K562 (cell line): ENCODE measurements around the gene MEA1. TPM values are rescaled to one million over a fixed set of nuclear protein-coding genes. Genes with fewer than 3 reads are reported as not detected.

ENCODE experiments used
- GATAD2B ChIP-seq: fragments of 450-650 bp; IDR thresholded peaks from 2 replicates; pipeline ENCODE4 v1.6.1; 2017; ENCODE audit warnings: mild to moderate bottlenecking, borderline replicate concordance
- HBP1 ChIP-seq: fragments of 450-650 bp; formaldehyde crosslinking; IDR thresholded peaks from 2 replicates; pipeline ENCODE4 v1.4.0; 2022; ENCODE audit warnings: missing genetic modification characterization
- KDM1A ChIP-seq, 2 experiments: fragments of 450-650 bp; IDR thresholded peaks; 2 replicates each; pipeline ENCODE4 v1.6.1; 2016; ENCODE audit warnings: mild to moderate bottlenecking in 2 of 2
- MEF2D ChIP-seq: conservative IDR thresholded peaks from 2 replicates; pipeline ENCODE4 v1.6.1; 2016; ENCODE audit warnings: low read depth, missing genetic modification characterization, missing compliant biosample characterization
- MXI1 ChIP-seq: IDR thresholded peaks from 2 replicates; pipeline ENCODE4 v1.6.1; 2011; ENCODE audit warnings: low read depth, mild to moderate bottlenecking, improper control_type of control experiment, low read length
- NBN ChIP-seq: fragments of 450-650 bp; IDR thresholded peaks from 2 replicates; pipeline ENCODE4 v1.6.1; 2016; ENCODE audit warnings: low read depth, mild to moderate bottlenecking
- NCOA4 ChIP-seq: fragments of 450-650 bp; IDR thresholded peaks from 2 replicates; pipeline ENCODE4 v1.6.1; 2018; ENCODE audit warnings: mild to moderate bottlenecking; ENCODE audit not compliant: partially characterized antibody
- PCBP1 ChIP-seq: fragments of 200-400 bp; formaldehyde crosslinking; IDR thresholded peaks from 2 replicates; pipeline ENCODE4 v1.6.1; 2018; ENCODE audit warnings: mild to moderate bottlenecking, low read depth, low read length; ENCODE audit not compliant: poor library complexity, severe bottlenecking
- PYGO2 ChIP-seq: fragments of 450-650 bp; IDR thresholded peaks from 2 replicates; pipeline ENCODE4 v1.6.1; 2016; ENCODE audit warnings: mild to moderate bottlenecking, missing genetic modification characterization, moderate library complexity, missing compliant biosample characterization
- SMARCA5 ChIP-seq: fragments of 450-650 bp; IDR thresholded peaks from 2 replicates; pipeline ENCODE4 v1.6.1; 2016
- SMARCE1 ChIP-seq: fragments of 450-650 bp; IDR thresholded peaks from 2 replicates; pipeline ENCODE4 v1.7.1; 2016; ENCODE audit warnings: mild to moderate bottlenecking
- THRAP3 ChIP-seq: fragments of 450-650 bp; IDR thresholded peaks from 2 replicates; pipeline ENCODE4 v1.6.1; 2016; ENCODE audit warnings: mild to moderate bottlenecking, inconsistent platforms, borderline replicate concordance
- THRB ChIP-seq: fragments of 450-650 bp; formaldehyde crosslinking; conservative IDR thresholded peaks from 2 replicates; pipeline ENCODE4 v1.4.0; 2022; ENCODE audit warnings: mild to moderate bottlenecking, missing genetic modification characterization
- ZBED1 ChIP-seq: IDR thresholded peaks from 2 replicates; pipeline ENCODE4 v1.6.1; 2014
- ZBTB1 ChIP-seq: sonication (generic); formaldehyde crosslinking; IDR thresholded peaks from 2 replicates; pipeline ENCODE4 v1.8.1; 2023; ENCODE audit warnings: missing genetic modification reagents, low read depth, mild to moderate bottlenecking, borderline replicate concordance
- ZBTB9 ChIP-seq: fragments of 450-650 bp; formaldehyde crosslinking; IDR thresholded peaks from 2 replicates; pipeline ENCODE4 v1.4.0; 2020; ENCODE audit warnings: mild to moderate bottlenecking, moderate library complexity
- ZC3H4 ChIP-seq: sonication (generic); formaldehyde crosslinking; IDR thresholded peaks from 2 replicates; pipeline ENCODE4 v1.9.0; 2021; ENCODE audit warnings: missing genetic modification reagents, borderline replicate concordance
- ZNF121 ChIP-seq: sonication (generic); formaldehyde crosslinking; conservative IDR thresholded peaks from 2 replicates; pipeline ENCODE4 v1.8.0; 2022; ENCODE audit warnings: missing genetic modification reagents
- ZNF740 ChIP-seq, 3 experiments: fragments of 200-800 bp in 1 of 3; sonication (Bioruptor generic) in 1 of 3; sonication (generic) in 1 of 3; formaldehyde crosslinking in 1 of 3; IDR thresholded peaks; 2 replicates each; pipeline versions ENCODE4 v1.6.1 to v1.8.0; 2016 to 2022; ENCODE audit warnings: mild to moderate bottlenecking in 2 of 3, missing compliant biosample characterization in 2 of 3, missing genetic modification characterization in 2 of 3, missing genetic modification reagents in 1 of 3
- polyA plus RNA-seq, 8 experiments: library from polyadenylated mRNA; depleted of rRNA in 4 of 8; stranded (reverse) in 5 of 8; unstranded in 3 of 8; fragments of >200 nt; fragmentation: Nextera tagmentation in 2 of 8; fragmentation: Illumina TruSeq in 1 of 8; extraction: Ambion mirVana in 2 of 8; extraction: Trizol in 1 of 8; gene quantifications; 2 replicates each; pipeline versions ENCODE4 v1.2.1 to v1.2.3, GENCODE V29; 2011 to 2014; ENCODE audit warnings: inconsistent platforms in 1 of 8, missing spikeins in 1 of 8
- total RNA-seq, 7 experiments: library from RNA; depleted of rRNA in 6 of 7; stranded (reverse); fragments of >200 nt in 6 of 7; fragmentation: Illumina TruSeq in 2 of 7; extraction: Trizol in 2 of 7; gene quantifications; 2 replicates each; pipeline versions ENCODE4 v1.2.1 to v1.2.3, GENCODE V29; 2011 to 2021; ENCODE audit warnings: low replicate concordance in 1 of 7
- TF ChIP-seq, protein P1 (sequence below): IDR thresholded peaks from 2 replicates; pipeline ENCODE4 v1.6.1; 2011; ENCODE audit not compliant: insufficient read length; ENCODE audit errors: extremely low read depth

MEA1 gene
- total and polyA plus RNA-seq, 9 of the 15 experiments (the other 6 are each of a cell fraction or from before 2014, with no cell fraction given), result 86.8 to 210 (median 152) TPM

- TF ChIP-seq HBP1 (peak; percentile 86), PYGO2 (tag) (no peak), MXI1 (no peak), NBN (0 out of 2 replicates have a peak, but pooled peaks have one; percentile 57), SMARCE1 (peak; percentile 49), ZBED1 (no peak), THRAP3 (0 out of 2 replicates have a peak, but pooled peaks have one; percentile 88), ZNF740 (CRISPR knock-in tag; IDR thresholded peaks at IDR 0.05) (0 out of 2 replicates have a peak, but pooled peaks have one; percentile 53), ZNF740 (tag; IDR thresholded peaks at IDR 0.05) (no peak), SMARCA5 (0 out of 2 replicates have a peak, but pooled peaks have one; percentile 65), THRB (CRISPR knock-in tag) (peak; percentile 82; the same call in 1 of the 2 replicates), PCBP1 (peak; percentile 2), ZC3H4 (CRISPR knock-in tag) (no peak), ZBTB9 (CRISPR knock-in tag) (no peak), MEF2D (tag) (no peak), KDM1A (IDR thresholded peaks at IDR 0.05) (peak in 1 of 2 experiments; percentile 38; a peak in 1 of 4 replicates), ZNF121 (no peak), NCOA4 (peak; percentile 67), ZBTB1 (CRISPR knock-in tag) (0 out of 2 replicates have a peak, but pooled peaks have one; percentile 29), GATAD2B (no peak)
- TF ChIP-seq, protein P1, sequence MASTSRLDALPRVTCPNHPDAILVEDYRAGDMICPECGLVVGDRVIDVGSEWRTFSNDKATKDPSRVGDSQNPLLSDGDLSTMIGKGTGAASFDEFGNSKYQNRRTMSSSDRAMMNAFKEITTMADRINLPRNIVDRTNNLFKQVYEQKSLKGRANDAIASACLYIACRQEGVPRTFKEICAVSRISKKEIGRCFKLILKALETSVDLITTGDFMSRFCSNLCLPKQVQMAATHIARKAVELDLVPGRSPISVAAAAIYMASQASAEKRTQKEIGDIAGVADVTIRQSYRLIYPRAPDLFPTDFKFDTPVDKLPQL, result no peak
Measured at GRCh38 chr6:43014434-43014909, 726 bp upstream of the MEA1 start (continued).
